ENCODE data around the gene NKAIN2.
"Not testable (repeated sequence)": the region's sequence is repeated elsewhere in the genome, so short reads cannot be mapped to it uniquely, and the experiment has no call there.

Gene NKAIN2

DNA sequence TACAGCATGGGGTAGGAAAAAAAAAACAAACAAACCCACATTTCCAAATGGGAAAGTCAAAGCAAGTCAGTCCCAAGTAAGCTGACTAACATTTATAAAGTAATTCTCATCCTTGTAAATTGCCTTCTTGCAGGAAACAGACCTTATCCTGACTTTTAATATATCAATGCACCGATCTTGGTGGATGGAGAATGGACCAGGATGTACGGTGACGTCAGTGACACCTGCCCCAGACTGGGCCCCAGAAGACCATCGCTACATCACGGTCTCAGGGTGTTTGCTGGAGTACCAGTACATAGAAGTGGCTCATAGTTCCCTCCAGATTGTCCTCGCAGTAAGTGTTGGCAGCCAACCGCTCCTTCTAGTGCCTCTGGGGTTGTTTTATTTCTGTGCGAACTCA is 854.4 kb downstream of the NKAIN2 start:
- no peak for DNase-seq

DNA sequence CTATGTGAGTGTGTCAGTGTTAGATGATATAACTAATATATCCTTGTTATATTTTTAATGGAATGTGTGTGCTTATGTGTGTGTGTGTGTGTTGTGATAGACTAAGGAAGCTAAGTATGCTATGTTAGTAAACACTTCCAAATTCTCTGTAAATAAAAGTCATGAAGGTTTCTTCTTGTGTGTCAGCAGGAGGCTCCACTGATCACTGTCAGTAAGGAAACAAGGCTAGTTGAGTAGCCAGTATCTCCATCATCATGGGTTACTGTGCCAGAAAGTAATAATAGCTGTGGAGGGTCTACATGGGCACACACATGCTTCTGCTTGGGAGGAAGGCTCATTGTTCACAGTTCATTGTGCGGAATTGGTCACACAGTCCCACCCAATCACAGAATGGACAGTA is 855.8 kb downstream of the NKAIN2 start:
- no peak for DNase-seq

DNA sequence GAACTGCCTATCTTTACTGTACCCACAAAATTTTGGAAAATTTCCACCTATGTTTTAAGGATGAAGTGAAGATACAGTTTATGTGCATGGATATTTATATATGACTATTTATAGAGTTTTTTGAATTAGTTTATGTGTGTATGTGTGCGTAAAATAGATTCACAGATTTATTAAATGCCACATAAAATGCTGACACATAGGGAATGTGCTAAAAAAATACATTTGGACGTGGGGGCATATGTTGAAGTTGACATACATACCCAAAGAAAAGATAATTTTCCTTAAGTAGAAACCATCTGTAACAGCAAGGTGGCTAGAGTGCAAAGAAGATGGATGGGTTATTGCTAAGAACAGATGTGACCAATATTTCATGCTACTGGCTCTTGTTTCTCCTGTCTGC is 856.5 kb downstream of the NKAIN2 start:
- no peak for DNase-seq

DNA sequence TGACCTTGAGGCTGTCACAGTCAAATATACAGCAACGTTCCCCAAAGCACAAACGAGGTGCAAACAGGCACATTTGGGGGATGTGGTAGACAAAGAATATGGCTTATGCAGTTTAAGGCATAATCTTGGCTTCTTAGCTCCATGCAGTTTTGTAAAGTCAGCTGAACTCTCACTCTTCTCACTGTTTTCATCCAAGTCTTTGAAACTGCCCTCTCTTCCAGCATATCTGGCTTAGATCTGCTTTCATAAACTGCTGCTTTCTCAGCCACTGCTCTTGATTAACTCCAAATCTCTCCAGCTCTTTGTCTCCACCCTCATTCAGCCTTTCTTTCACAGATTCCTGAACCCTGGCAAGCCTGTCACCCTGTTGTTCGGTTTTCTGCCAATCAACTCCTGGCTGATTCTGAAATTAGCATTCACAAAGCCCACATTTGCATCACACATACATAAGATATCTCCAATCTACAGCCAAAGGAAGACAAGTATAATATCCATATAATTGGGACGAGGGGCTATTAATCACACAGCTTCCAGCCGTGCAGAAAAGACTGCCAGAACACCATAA is 857.5 kb downstream of the NKAIN2 start:
- no peak for DNase-seq

DNA sequence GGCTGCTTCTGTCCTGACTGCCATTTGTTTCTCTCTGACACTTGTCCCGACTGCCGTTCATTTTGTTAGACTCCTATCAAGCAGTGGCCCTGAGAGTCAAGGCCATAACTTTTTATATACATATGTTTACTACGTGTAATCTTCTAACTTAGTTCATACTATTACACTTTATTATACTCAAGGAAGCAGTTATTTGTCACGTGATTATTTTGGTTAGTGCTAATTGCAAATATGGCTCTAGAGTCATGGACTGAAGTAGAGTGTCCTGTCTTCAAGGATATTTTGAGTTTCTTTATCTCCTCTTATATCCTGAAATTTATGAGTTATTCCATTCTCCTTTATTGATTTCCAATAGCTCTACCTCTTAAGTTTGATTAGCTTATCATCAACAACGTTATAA is 864.4 kb downstream of the NKAIN2 start:
- no peak for DNase-seq

DNA sequence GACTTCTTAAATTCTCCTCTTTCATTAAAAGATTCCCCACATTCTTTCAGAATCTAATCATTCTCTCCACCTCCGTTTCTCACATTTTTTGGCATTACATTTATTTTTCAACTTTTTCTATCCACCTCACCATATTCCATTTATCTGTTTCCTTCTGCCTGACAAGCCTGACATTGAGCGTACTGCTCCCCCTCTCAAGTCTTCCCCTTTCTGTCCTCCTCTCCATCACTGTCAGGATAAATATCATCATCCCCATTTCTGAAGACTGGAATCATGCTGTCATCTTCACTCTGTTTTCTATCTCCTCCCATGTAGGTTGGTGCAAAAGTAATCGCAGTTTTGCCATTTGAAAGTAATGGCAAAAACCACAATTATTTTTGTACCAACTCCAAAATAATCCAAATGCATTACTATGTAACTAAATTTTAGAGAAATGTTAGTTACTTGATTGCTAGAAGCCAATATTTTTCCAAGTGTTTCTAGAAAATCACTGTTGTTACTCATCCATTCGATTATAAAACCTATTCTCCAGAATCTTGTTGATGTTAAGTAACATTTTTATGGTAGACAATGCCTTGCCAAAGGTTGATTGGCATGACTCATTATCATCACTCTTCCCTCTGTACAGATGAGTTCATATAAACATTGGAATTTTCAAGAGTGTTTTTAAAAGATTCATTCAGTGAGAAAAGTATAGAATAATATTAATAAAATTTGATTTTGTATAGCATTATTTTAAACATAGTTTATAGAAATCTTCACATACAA is 866.2 kb downstream of the NKAIN2 start:
- no peak for DNase-seq

DNA sequence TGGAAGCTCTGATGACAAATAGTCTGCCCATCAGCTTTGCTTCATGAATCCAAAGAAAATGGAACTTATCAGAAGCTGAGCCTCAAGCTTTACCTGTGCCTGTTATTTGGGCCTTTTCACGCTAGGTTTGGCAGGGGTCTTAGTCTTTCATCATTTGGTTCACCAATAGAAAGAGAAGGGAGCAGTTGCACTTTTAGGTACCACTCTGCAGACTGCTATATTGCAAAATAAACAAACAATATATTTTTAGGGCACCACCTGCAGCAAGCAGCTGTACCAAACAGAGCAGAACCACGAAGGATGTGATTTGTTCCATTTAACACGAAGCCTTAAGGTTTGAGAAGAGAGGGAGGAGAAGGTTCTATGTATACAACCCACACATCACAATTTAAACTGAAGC is 867.1 kb downstream of the NKAIN2 start:
- DNase-seq = no peak

DNA sequence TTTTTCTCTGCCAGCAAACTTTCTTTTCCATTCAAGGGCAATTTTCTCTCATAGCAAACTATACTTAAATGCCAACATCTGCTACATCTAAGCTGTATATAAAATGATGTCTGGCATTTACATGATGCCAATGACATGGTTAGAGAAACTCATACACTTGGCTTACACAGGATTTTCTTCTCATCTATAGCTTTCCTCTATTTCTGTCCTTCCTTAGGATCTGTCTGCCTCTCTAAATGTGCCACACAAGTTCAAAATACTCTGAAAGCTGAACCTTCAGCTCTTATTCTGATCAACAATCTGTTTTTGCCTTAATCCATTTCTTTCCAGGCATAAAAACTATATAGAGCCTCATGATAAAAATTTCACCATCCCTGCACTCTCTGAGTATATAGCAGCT is 867.7 kb downstream of the NKAIN2 start:
- DNase-seq = no peak

DNA sequence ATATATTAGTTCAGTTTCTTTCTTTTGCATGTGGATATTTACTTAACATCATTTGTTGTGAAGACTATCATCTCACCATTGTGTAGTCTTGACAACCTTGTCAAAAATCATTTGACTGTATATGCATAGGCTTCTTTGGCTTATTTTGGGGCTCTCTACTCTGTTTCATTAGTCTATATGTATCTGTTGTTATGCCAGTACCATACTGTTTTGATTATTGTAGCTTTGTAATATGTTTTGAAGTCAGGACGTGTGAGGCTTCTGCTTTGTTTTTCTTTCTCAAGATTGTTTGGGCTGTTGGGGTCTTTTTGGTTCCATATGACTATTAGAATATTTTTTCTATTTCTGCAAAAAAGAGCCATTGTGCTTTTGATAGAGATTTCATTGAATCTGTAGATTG is 870.4 kb downstream of the NKAIN2 start:
- DNase-seq = no peak

DNA sequence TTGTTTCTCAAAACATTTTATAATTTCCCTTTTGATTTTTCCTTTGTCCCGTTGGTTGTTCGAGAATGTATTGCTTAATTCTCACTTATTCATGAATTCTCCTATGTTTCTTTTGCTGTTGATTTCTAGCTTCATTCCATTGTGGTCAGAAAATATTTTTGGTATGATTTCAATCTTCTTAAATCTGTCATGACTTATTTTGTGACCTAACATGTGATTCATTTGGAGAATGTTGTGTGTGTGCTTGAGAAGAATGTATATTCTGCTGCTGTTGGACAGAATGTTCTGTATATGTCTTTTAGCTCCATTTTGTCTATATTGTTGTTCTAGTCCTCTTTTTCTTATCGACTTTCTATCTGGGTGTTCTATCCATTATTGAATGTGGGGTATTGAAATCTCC is 872.4 kb downstream of the NKAIN2 start:
- no peak for DNase-seq

DNA sequence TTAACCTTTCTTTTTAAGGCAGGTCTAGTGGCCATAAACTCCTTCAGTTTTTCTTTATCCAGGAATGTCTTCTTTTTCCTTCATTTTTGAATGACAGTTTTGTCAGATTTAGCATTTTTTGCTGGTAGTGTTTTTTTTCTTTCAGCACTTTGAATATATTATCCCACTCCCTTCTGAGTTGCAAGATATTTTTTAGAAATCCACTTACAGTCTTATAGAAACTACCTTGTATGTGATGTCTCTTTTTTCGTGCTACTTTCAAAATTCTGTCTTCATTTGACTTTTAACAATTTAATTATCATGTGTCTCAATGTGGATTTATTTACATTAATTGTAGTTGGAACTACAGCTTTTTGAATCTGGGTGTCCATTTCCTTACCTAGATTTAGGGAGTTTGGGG is 874.2 kb downstream of the NKAIN2 start:
- no peak for DNase-seq

DNA sequence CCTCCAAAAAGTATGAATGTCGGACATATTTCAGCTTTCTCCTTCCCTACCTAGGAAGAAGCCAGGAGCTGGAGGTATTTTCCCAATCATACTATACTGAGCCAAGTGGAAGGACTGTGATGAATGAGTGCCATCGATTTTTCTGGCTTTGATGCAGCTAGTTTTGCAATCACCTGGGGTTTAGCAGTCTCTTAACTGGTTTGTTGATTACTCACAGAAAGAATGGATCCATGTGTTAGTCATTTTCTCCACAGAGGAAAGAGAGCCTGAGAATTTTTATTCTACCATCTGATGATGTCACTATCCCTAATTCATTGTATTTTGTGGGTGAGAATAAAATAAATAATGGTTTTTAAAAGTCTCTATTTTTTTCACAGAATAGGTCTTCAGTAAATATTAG is 875.7 kb downstream of the NKAIN2 start:
- DNase-seq = no peak

DNA sequence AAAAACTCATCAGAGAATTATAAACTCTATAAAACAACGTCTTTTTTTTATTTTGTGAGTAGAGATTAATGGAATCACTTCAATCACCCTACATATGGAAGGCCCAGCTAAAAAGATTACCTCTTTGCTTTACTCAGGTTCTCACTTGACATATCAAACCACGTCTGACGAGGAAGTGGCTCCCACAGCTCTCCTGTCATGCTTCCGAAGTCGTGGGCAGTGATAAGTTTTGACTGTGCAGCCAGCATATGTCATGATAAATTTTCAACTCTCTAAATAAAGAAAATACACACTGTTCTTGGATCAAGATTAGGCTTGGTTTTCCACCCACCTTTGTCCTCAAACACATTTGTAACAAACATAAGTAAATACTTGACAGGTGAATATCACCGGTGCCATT is 879.1 kb downstream of the NKAIN2 start:
- DNase-seq = no peak

DNA sequence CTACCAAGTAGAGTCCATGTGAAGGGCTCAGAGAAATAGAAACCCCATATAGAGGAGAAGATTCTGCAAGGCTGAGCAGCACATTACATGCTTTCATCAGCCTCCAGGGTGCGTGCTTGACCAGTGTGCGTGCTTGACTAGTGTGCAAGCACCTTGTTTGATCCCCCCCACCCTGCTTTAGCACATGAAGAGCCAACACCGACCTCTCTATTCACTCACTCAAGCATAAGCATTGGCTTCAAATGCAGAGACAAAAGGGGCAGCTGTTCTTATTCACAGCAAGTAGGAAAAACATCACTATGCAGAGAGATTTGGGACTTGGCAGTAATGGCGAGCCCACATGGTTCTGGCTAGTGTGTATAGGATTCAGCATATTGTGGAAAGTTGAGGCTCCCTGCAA is 879.8 kb downstream of the NKAIN2 start:
- DNase-seq = no peak

DNA sequence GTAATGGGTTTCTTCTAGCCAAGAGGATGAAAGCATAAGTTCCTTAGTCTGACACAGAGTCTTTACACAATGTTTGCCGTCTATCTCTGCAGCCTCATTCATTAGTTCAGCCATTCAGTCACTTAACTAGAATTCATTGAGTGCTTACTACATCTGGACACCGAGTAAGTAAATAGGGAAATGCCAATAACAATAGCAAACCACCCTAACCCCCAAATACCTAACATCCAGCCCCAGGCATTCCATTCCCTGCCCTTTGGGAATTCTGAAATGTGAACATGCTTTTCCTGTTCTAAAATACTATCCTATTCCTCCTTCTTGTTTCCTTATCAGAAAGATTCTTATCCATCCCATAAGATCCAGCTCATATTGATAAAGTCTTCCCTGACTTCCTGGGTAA is 881.0 kb downstream of the NKAIN2 start:
- DNase-seq = no peak

DNA sequence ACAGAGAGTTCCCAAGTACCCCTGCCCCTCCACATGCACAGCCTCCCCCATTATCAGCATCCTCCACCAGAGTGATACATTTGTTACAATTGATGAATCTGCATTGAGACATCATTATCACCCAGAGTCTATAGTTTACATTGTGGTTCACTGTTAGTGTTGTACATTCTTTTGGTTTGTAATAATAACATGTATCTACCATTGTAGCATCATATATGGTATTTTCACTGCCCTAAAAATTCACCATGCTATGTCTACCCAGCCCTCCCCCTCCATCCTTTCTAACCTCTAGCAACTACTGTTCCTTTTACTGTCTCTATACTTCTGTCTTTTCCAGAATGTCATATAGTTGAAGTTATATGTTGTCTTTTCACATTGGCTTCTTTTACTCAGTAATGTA is 884.7 kb downstream of the NKAIN2 start:
- no peak for DNase-seq

DNA sequence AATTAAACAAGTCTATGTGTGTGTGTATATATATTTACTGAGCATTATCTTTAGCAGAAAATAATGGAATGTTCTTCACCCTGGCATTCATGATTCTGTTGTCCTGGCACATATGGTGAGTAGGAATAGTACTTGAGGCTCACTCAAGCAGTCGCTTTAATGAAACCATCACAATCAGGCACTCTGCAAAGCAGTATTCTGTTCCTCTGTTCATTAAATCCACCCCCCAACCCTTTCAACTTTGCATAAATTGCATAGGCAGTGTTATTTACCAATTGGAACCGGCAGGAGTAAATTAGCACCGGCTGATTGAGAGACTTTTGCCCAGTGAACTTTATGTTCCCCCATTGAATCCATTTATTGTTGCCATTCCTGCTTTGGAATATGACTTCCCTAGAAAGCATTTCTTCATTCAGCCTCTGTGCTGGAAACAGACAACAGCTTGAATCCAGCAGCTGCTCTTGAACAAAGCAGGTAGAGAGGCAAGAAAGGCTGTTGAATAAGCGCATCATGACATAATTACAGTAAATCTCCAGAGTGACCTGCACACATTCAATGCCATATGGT is 890.6 kb downstream of the NKAIN2 start:
- no peak for DNase-seq

DNA sequence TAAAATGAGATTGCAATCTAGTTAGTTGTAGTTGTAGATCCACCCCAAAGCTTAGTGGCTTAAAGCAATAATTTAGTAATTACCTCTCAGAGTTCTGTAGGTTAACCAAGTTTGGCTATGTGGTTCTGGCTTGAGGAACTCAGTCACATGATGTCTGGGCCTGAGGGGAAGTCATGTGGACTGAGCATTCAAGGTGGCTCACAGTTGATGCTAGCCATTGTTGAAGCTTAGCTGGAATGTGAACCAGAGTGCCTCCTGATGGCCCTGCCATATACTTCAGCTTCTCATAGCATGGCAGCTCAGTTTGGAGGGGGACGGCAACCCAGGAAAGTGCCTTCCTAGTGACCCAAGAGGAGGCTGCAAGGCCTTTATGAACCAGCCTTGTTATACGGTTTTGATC is 895.4 kb downstream of the NKAIN2 start:
- DNase-seq = no peak

DNA sequence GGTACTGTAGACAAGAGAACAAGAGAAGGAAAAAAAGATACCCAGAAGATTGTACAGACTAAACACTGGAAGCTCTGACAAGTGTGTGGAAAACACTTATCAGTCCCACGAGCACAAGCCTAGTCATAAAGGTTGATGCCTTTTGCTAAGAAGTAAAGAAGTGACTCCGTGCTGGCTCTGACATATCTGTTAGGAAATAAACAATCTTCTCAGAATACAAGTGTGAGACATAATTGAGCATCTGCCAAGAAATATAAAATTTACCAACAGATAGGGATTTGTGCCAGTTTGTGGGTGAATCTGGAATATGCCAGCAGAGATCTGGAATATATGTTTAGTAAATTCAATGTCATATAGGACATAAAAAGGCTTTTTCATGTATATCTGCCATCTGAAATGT is 899.9 kb downstream of the NKAIN2 start:
- DNase-seq = no peak

DNA sequence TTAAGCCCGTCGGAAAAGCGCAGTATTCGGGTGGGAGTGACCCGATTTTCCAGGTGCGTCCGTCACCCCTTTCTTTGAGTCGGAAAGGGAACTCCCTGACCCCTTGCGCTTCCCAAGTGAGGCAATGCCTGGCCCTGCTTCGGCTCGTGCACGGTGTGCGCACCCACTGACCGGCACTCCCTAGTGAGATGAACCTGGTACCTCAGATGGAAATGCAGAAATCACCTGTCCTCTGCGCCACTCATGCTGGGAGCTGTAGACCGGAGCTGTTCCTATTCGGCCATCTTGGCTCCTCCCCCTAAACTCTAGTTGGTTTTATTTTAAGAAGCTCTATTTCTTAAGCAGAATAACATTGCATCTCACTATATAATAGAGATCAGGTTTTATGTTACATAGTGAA is 908.9 kb downstream of the NKAIN2 start:
- not testable (repeated sequence) for DNase-seq

DNA sequence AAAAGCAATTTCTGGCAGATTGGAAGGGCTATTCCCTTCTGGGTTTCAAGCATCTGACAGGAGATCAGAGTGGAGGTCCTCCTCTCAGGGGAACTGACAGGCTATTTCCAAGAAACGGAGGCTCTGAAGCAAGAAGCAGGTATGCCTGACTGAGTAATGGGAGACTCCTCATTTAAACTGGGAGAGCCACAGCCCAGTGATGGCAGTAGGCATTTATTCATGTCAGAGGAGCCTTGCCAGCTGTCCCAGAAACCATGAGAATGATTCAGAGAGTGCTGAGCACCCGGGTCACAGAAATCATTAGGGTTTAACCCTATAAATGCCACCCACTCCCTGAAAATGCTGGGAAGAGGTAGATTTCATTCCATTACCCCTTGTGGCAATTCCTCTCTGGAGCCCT is 911.1 kb downstream of the NKAIN2 start:
- no peak for DNase-seq

DNA sequence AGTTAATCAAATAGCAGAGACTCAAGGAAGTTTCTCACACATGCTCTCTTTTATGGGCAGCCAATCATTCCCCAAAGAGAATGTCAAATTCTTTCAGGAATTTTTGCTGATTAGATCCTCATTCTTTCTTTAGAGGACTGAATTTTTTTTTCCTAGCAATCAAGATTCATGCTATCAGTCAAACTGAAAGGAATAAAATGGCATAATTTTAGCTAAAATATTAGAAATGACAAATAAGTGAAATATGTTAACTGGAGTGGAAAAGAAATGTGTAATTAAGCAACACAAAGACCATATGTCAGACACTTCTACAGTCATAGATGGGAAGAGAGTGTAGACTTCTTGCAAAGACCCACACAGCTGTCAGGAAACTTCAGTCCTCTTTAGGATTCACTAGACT is 916.2 kb downstream of the NKAIN2 start:
- no peak for DNase-seq

DNA sequence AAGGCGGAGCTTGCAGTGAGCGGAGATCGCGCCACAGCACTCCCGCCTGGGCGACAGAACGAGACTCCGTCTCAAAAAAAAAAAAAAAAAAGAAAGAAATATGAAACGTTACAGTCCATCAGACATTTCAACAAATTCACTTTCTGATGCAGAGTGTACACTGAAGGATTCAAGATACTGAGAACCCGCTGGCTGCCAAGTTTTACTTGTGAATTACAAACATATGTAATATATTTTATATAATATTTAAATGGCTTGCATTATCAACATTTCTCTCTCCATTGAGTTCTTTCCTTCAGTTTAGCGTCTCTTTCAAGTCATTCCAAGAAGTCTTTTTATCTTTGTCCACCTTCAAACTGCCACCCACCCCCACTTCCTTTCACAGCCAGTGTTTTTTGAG is 917.7 kb downstream of the NKAIN2 start:
- no peak for DNase-seq

DNA sequence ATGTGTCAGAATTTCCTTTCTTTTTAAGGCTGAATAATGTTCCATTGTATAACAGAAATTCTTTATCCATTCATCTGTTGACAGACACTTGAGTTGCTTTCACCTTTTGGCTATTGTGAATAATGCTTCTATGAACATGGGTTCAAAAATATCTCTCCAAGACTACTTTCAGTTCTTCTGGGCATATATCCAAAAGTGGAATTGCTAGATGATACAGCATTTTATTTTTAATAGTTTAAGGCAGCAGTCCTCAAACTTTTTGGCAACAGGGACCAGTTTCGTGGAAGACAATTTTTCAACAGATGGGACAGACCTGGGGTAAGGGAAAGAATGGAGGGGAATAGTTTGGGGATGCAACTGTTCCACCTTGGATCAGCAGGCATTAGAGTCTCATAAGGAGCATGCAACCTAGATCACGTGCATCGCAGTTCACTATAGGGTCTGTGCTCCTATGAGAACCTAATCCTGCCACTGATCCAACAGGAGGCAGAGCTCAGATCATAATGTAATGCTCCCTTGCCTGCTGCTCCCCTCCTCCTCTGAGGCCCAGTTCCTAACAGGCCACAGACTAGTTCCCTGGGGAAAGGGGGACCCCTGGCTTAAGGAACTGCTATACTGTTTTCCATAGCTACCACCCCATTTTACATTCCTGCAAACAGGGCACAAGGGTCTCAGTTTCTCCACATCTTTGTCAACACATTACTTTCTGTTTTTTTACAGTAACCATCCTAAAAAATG is 918.6 kb downstream of the NKAIN2 start:
- DNase-seq = no peak

Measured in stimulated activated CD4-positive, alpha-beta T cell treated with anti-CD3 and anti-CD28 coated beads, Interleukin-12 subunit alpha, Interleukin-12 subunit beta, amount 100 ng/mL, for 4 hours (primary cell).